Body of pancreas (tissue), 4 donors: ENCODE measurements around the gene CUL5. TPM values are rescaled to one million over a fixed set of nuclear protein-coding genes. Genes with fewer than 3 reads are reported as not detected.

Experiments
- ATAC-seq: fragments of 150-250 bp; one replicate; pipeline ENCODE4 v1.9.1; 2016
- DNase-seq, 4 donors: peaks; one replicate each; pipeline ENCODE4 v3.0.0-alpha.2; 2019
- H3K27ac ChIP-seq, 4 donors: fragments of 200-600 bp; sonication (generic); 1 replicate in 3 of 4; 2 replicates in 1 of 4; pipeline versions ENCODE4 v1.5.1 to v1.6.1; 2016 to 2019; ENCODE audit warnings: mild to moderate bottlenecking in 1 of 4, mixed read lengths in 1 of 4, moderate library complexity in 1 of 4
- H3K27me3 ChIP-seq, 2 donors: fragments of 200-600 bp; sonication (generic); one replicate each; pipeline ENCODE4 v1.6.0; 2016; ENCODE audit warnings: mild to moderate bottlenecking in 1 of 2
- H3K36me3 ChIP-seq, 2 donors: fragments of 200-600 bp; sonication (generic); replicated peaks in 1 of 2; 2 replicates each; pipeline ENCODE4 v1.5.1; 2016; ENCODE audit warnings: low read depth in 2 of 2; ENCODE audit not compliant: insufficient read depth in 1 of 2
- H3K4me1 ChIP-seq: fragments of 200-600 bp; sonication (generic); one replicate; pipeline ENCODE4 v1.6.0; 2016
- H3K4me3 ChIP-seq, 2 donors: fragments of 200-600 bp; sonication (generic); 1 replicate in 1 of 2; 2 replicates in 1 of 2; pipeline ENCODE4 v1.5.1; 2016 to 2019
- H3K9me3 ChIP-seq, 3 donors: fragments of 200-600 bp; sonication (generic); 1 replicate in 2 of 3; 2 replicates in 1 of 3; pipeline ENCODE4 v1.5.1; 2016
- CTCF ChIP-seq, 7 experiments: fragments of 450-650 bp in 4 of 7; fragments of 200-600 bp in 3 of 7; sonication (generic) in 3 of 7; IDR thresholded peaks; one replicate each; pipeline ENCODE4 v1.5.1; 2016 to 2019; ENCODE audit warnings: antibody characterized with exemption in 7 of 7
- POLR2A ChIP-seq, 3 donors: fragments of 450-650 bp; IDR thresholded peaks; one replicate each; pipeline ENCODE4 v1.6.1; 2016; ENCODE audit warnings: antibody characterized with exemption in 3 of 3, mild to moderate bottlenecking in 2 of 3
- WGBS, 2 donors: methylation state at CpG; one replicate each; pipeline ENCODE4 v1.1.5; 2017; 5-methylcytosine and 5-hydroxymethylcytosine counted together
- intact Hi-C: fragments of 100-400 bp; cut with DNase I; formaldehyde crosslinking; loops from one replicate; pipeline ENCODE4 v1.15.1; 2023
- total RNA-seq, 2 donors: library from RNA; depleted of rRNA; stranded (reverse); fragments of >200 nt; gene quantifications; one replicate each; pipeline ENCODE4 v1.1.0, GENCODE V29; 2016

The CUL5 gene
- total RNA-seq, result 10 to 100 TPM; 13.7 to 39.9 TPM

GRCh38 chr11:108008656-108009496, at the start of gene CUL5:
TSS of gene CUL5 (plus strand) at chr11:108008898. CDS start at chr11:108009349, 451 bp downstream.
- WGBS, 2 donors, result 0% methylated on average over 22 to 72 of the region's 72 CpGs
- H3K4me3 ChIP-seq, result peak within 1 kb of the TSS; percentile 79 to 98
- H3K9me3 ChIP-seq, result no peaks in the 10 kb centered on the region
- DNase-seq, result peak; percentile 91 to 94 (median 92)
- intact Hi-C loops, result no loop called here
- H3K27ac ChIP-seq, result peak within 1 kb of the TSS; percentile 91 to 98 (median 97)
- no peaks in the 10 kb centered on the region for H3K36me3 ChIP-seq
- TF ChIP-seq CTCF (IDR thresholded peaks at IDR 0.05), result peak; percentile 78 to 95 (median 90)
- TF ChIP-seq POLR2A (IDR thresholded peaks at IDR 0.05), result peak; percentile 77 to 88 (median 84)
- H3K4me1 ChIP-seq, result peaks cover 37% of the 10 kb centered on the region
- ATAC-seq, result peak; percentile 96
- H3K27me3 ChIP-seq, result no peaks in the 10 kb centered on the region

GRCh38 chr11:107961480-107961879, 47.2 kb upstream of the CUL5 start:
- no peak overlapping the region for H3K4me3 ChIP-seq
- 47 to 51% methylated on average over 3 of the region's 3 CpGs for WGBS, 2 donors
- H3K27ac ChIP-seq, result no peak overlapping the region
- H3K9me3 ChIP-seq, result no peaks in the 10 kb centered on the region
- TF ChIP-seq CTCF (IDR thresholded peaks at IDR 0.05) (no peak), POLR2A (IDR thresholded peaks at IDR 0.05) (no peak)
- intact Hi-C loops, result no loop called here
- no peaks in the 10 kb centered on the region for H3K36me3 ChIP-seq
- H3K4me1 ChIP-seq, result no peaks in the 10 kb centered on the region
- no peaks in the 10 kb centered on the region for H3K27me3 ChIP-seq
- no peak for DNase-seq
- no peak for ATAC-seq

- no peak overlapping the region for H3K27ac ChIP-seq
- H3K4me3 ChIP-seq, result no peak overlapping the region
- ATAC-seq (no peak), DNase-seq (no peak)
- no peaks in the 10 kb centered on the region for H3K27me3 ChIP-seq
- WGBS, 2 donors, result 67 to 84% methylated on average over 1 of the region's 1 CpG
- TF ChIP-seq CTCF (IDR thresholded peaks at IDR 0.05), result no peak
- no peak for TF ChIP-seq POLR2A (IDR thresholded peaks at IDR 0.05)
- no peaks in the 10 kb centered on the region for H3K9me3 ChIP-seq
- H3K4me1 ChIP-seq, result no peaks in the 10 kb centered on the region
- intact Hi-C loops, result no loop called here
- H3K36me3 ChIP-seq, result no peaks in the 10 kb centered on the region
Measured at GRCh38 chr11:107962181-107962580, 46.5 kb upstream of the CUL5 start.

- 60 to 66% methylated on average over 7 to 8 of the region's 8 CpGs for WGBS, 2 donors
- H3K9me3 ChIP-seq, result no peaks in the 10 kb centered on the region
- no peaks in the 10 kb centered on the region for H3K36me3 ChIP-seq
- TF ChIP-seq CTCF (IDR thresholded peaks at IDR 0.05), result no peak
- TF ChIP-seq POLR2A (IDR thresholded peaks at IDR 0.05), result no peak
- H3K27ac ChIP-seq, result no peak overlapping the region
- no peak overlapping the region for H3K4me3 ChIP-seq
- DNase-seq (no peak), ATAC-seq (no peak)
- intact Hi-C loops, result no loop called here
- no peaks in the 10 kb centered on the region for H3K27me3 ChIP-seq
- no peaks in the 10 kb centered on the region for H3K4me1 ChIP-seq
Measured at GRCh38 chr11:107963091-107963490, 45.6 kb upstream of the CUL5 start.

- Histone ChIP-seq H3K4me1 (no peaks in the 10 kb centered on the region), H3K9me3 (no peaks in the 10 kb centered on the region), H3K27me3 (no peaks in the 10 kb centered on the region), H3K4me3 (no peak overlapping the region), H3K27ac (no peak overlapping the region), H3K36me3 (no peaks in the 10 kb centered on the region)
- ATAC-seq, result no peak
- no peak for TF ChIP-seq POLR2A (IDR thresholded peaks at IDR 0.05)
- TF ChIP-seq CTCF (IDR thresholded peaks at IDR 0.05), result no peak
- DNase-seq, result no peak
- intact Hi-C loops, result no loop called here
Measured at GRCh38 chr11:107969219-107969618, 39.5 kb upstream of the CUL5 start.
